GM19468 (cell line): ENCODE data around the gene ARG2.
A peak's percentile ranks its signal among the peaks of the same experiment; 100 is the strongest.

Source experiments
- ATAC-seq: cut with Tn5 transposase; IDR thresholded peaks from one replicate; pipeline ENCODE4 v1.9.1; 2021; ENCODE audit warnings: mild to moderate bottlenecking, moderate library complexity, moderate number of reproducible peaks; ENCODE audit not compliant: unreplicated experiment; ENCODE audit errors: extremely low read depth

ARG2 gene

GRCh38 chr14:67630186-67630585, 10.5 kb downstream of the ARG2 start:
- ATAC-seq = no peak

GRCh38 chr14:67630938-67631337, 11.2 kb downstream of the ARG2 start:
- no peak for ATAC-seq

- no peak for ATAC-seq
These were observed 13.9 kb downstream of the ARG2 start for GRCh38 chr14:67633451-67634147.

- no peak for ATAC-seq
These were observed 16.7 kb downstream of the ARG2 start for GRCh38 chr14:67636361-67636919.

- no peak for ATAC-seq
These were observed 18.9 kb downstream of the ARG2 start for GRCh38 chr14:67638642-67639041.

GRCh38 chr14:67641480-67641879, 21.8 kb downstream of the ARG2 start:
- ATAC-seq = no peak

GRCh38 chr14:67641902-67642749, 22.4 kb downstream of the ARG2 start:
- no peak for ATAC-seq

- ATAC-seq = no peak
These were observed 24.0 kb downstream of the ARG2 start for GRCh38 chr14:67643713-67644112.

- no peak for ATAC-seq
These were observed 24.7 kb downstream of the ARG2 start for GRCh38 chr14:67644428-67644827.

- no peak for ATAC-seq
These were observed 25.7 kb downstream of the ARG2 start for GRCh38 chr14:67645414-67645813.

- no peak for ATAC-seq
These were observed 26.4 kb downstream of the ARG2 start for GRCh38 chr14:67646131-67646530.

GRCh38 chr14:67650151-67650550, 30.4 kb downstream of the ARG2 start:
- ATAC-seq = no peak

- ATAC-seq = no peak
These were observed 31.0 kb downstream of the ARG2 start for GRCh38 chr14:67650694-67651093.

GRCh38 chr14:67652189-67652588, 32.5 kb downstream of the ARG2 start:
- no peak for ATAC-seq

GRCh38 chr14:67653651-67654280, 34.0 kb downstream of the ARG2 start:
- ATAC-seq = no peak

GRCh38 chr14:67663633-67664032, 43.9 kb downstream of the ARG2 start:
- no peak for ATAC-seq

- ATAC-seq = no peak
These were observed 46.1 kb downstream of the ARG2 start for GRCh38 chr14:67665868-67666267.

- peak; percentile 40 for ATAC-seq
These were observed 47.2 kb downstream of the ARG2 start for GRCh38 chr14:67666750-67667449.

GRCh38 chr14:67668559-67668958, 48.8 kb downstream of the ARG2 start:
- no peak for ATAC-seq

- ATAC-seq = no peak
These were observed 53.7 kb downstream of the ARG2 start for GRCh38 chr14:67673451-67673850.
